GM18520 (cell line): ENCODE data around the gene CD59.
A peak's percentile ranks its signal among the peaks of the same experiment; 100 is the strongest.
"Not testable (repeated sequence)": the region's sequence is repeated elsewhere in the genome, so short reads cannot be mapped to it uniquely, and the experiment has no call there.

ENCODE experiments used
- ATAC-seq: cut with Tn5 transposase; IDR thresholded peaks from one replicate; pipeline ENCODE4 v1.9.1; 2021; ENCODE audit not compliant: unreplicated experiment

CD59 gene

DNA sequence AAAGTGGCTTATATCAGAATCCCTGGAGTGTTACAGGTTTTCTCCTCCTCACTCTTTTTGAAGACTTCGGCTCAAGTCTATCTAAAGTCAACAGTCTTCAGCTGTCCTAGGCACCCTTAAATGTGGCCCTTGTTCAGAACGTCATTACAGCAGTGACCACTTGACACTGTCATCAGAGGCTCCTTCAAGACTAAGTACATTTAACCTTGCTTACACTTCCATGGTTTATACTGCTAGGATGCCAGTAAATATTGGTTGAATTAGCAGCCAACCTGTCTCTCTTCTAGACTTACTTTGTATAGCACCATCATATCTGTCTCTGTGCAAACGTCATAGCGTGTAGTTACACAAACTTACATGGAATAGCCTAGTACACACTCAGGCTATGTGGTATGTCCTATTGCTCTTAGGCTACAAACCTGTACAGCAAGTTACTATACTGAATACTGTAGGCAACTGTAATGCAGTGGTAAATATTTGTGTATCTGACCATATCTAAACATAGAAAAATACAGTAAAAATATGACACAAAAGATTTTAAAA, 22.3 kb downstream of the CD59 start:
- ATAC-seq = no peak

DNA sequence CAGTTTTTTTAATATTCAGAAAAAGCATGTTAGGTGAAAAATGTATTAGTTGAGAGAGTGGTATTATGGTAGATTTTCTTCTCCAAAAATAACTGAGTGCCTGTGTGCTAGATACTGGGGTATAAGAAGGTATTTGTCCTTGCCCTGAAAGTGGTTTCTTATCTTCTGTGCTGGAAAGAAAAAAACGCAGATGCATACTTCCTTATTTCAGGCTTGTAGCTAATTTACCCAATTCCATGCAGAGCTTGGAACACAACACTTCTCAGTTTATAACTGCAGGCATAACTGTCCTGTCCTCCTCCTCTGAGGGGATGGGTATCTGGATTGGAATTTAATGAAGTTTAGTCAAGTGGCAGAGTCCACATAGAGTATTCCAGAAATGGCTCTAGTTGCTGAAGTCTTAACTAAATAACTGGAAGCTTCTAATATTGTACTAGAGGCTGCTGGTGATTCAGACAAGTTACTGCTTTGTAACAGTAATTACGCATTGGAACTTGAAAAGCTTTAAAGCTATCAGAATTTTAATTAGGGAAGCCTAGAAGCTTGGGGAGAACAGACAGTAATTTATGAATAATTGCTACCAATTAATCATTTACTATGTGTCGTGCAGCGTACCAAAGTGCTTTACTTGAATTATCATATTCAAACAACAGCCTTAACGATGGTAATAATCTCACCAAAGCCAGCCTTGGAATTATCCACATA, 22.9 kb downstream of the CD59 start:
- ATAC-seq = no peak

DNA sequence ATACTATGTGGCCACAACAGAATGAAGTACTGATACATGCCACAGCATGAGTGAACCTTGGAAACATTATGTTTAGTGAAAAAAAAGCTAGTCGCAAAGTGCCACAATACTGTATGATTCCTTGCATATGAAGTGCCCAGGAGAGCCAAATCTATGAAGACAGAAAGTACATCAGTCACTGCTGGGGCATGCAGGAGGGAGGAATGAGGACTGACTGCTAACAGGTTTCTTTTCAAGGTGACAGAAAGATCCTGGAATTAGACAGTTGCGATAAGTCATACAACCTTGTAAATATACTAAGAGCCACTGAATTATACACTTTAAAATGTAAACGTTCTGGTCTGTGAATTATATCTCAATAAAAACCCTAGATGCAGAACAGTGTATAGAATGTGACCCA, 23.8 kb downstream of the CD59 start:
- ATAC-seq = no peak

DNA sequence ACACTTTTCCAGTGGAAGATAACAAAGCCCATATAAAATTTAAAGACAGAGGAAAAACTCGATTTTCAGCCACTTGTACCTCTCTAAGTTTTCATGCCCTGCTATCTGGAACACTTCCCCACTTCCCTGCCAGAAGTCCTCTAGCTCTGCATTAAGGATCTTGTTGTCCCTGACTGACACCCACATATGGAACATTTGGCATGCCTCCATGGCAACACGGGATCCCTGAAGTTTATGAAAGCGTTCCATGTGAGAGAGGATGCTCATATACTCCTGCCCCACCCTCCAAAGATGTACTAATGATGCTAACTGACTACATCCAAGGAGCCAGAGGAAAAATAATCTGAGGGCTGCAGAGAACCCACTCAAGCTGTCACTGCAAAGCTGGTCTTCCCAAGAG, 26.8 kb downstream of the CD59 start:
- no peak for ATAC-seq

DNA sequence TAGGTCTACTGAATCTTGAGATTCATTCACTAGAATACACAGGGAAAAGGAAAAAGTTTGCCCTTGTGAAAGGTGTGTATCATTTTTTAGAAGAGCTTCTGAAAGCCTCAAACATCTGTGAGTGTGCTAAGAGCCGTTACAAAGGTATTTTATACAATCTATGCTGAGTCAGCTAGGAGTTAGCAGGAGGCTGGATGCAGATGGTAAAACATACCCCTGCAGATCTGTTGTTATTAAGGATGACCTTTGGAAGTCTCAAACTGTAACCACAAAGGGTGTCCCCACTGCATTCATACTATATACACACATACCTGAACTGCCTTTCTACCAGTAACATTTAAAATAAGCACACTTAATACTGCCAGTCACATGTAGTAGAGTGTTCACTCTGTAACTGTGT, 27.2 kb downstream of the CD59 start:
- ATAC-seq = no peak

DNA sequence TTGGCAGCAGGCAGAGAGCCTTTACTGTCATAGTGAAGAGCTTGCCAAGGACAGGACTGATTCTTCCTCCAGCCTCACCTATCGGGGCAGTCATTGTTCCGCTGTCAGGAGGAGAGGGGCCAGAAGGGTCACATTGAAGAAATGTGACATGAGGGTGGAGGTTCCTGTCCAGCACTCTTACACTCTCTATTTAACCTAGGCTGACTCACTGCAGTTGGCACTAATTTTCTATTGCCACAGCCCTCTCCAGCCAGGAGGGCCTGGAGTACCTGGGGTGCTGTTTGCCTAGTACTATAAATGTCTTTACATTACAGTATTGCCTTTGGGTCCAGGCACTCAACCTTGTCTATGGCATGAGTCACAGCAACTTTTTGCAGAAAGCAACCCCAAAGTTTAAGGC, 28.4 kb downstream of the CD59 start:
- ATAC-seq = not testable (repeated sequence)

DNA sequence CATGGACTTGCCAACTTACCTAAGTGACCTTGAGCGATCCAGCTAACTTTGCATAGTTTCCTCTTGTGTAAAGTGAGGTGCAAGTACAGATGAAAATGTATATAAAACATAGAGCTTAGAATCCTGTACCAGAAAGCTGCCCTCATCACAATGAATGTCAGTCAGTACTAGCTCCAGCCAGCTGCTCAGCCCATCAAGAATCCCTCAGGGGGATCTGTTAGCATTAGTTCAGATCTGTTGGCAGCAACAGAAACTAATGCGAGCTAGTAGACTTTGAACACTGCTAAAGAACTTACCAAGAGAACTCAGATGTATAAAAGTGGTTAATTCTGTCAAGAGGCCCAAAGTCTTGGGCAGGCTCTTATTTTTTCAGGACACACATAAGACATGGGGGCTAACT, 29.3 kb downstream of the CD59 start:
- ATAC-seq = no peak

DNA sequence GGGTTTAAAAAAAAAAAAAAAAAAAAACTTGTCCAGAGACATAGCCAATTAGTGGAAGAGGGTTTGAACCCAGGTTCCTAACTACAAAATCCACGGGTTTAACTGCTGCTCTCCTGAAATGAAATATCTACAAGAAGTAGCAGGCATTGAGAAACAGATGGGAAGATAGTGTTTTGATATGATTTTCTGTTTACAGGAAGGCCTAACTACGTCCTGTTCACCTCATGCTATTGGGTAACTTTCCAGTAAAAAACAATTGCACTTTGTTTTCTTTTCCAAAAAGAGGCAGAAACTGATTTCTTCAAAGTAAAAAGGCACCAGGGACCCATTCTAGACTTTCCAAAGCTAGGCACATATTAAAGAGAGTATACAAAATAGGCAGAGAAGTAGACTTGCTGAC, 29.7 kb downstream of the CD59 start:
- no peak for ATAC-seq

DNA sequence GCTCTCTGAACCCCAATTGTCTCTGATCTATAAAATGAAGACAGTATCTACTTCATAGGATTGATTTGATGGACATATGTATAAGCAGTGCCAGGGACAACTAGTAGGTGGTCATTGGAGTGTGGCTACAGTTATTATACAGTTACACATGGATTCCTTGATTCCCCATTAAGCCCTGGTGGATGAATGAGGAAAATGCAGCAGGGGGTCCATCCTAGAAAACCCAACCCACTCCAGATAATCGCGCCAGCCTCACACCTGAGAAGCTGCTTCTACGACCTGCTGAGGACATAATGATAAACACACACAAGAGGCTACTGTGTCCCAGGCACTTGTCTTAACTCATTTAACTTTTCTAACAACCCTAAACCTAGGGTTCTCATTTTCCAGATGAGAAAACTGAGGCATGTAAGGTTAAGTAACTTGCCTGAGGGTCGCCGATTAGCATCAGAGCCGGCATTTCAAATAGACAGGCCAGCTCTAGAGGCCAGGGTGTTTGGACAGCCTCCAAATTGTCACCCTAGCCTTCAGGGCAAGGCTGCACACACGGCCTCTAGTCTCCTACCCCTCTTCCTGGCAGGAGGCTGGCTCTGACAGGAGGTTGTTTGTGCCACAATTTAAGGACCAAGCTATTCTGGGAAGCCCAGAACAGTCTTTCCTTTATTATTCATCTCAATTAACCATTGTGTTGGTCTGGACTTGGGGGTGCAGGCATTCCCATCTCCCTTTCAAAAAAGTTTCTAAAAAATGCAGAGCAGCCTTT, 31.8 kb downstream of the CD59 start:
- no peak for ATAC-seq

DNA sequence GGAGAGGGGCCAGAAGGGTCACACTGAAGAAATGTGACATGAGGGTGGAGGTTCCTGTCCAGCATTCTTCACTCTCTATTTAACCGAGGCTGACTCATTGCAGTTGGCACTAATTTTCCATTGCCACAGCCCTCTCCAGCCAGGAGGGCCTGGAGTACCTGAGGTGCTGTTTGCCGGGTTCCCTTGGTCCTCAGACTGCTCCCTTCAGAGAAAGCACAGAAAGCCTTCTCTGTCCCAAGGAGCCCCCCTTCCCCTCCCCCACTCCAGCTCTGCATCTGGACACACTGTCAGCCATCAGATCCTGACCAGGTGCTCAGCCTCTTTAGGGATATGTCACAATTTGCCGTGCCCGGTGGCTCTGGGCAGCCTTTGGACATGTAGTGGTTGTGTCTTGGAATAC, 32.4 kb downstream of the CD59 start:
- no peak for ATAC-seq

DNA sequence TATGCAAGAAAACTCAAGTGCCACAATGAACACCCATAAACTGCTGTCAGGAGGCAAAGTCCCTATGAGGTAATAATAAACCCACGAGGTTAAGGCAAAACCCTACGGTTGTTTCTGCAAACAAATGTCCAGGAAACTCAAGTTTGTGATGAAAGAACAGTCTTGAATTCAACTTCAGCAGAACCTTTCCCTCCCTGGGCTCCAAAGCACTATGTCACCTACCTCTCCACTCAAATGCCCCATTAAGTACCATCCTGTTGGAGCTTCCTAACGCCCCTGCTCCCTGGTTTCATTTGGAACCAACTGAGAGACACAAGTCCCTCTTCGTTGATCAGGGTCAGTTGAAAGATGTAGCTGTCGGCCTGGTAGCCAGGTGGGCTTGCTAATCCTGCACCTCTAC, 33.0 kb downstream of the CD59 start:
- no peak for ATAC-seq

DNA sequence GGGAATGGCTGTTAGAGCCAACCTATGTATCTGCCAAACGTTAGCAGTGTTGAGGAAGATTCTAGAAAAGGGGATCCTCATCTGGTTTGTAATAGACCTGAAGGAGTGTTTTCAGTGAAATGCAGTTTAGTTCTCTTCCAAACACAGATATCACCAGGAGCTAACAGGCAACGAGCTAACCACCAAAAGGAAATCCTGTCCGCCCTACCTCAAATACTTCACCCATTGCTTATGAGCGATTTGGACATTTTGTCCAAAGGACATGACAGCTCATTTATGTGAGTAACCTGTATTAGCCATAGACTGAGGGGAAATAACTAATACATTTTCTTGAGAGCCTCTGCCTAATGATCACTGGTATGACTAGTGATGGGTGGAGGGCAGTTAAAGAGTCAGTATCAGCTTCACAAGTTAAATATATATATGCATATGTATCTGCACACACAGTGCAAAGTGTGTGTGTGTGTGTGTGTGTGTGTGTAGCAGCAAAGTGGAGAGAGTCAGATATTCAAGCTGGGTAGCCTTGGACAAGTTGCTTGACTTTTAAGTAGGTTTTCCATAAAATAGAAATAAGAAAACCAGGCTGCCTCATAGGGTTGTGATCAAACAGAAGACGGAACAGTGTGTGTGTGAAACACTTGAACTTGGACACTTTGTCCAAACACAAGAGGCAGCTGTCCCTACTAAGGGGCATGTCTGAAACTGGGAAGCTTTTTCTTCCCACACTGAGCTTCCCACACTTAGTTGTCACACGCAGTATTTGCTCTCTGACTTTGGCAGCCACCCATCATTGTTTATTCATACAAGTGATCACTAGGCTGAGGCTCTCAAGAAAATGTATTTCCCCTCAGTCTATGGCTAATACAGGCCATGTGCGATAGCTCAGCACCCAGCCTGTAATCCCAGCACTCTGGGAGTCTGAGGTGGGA, 34.7 kb downstream of the CD59 start:
- no peak for ATAC-seq

DNA sequence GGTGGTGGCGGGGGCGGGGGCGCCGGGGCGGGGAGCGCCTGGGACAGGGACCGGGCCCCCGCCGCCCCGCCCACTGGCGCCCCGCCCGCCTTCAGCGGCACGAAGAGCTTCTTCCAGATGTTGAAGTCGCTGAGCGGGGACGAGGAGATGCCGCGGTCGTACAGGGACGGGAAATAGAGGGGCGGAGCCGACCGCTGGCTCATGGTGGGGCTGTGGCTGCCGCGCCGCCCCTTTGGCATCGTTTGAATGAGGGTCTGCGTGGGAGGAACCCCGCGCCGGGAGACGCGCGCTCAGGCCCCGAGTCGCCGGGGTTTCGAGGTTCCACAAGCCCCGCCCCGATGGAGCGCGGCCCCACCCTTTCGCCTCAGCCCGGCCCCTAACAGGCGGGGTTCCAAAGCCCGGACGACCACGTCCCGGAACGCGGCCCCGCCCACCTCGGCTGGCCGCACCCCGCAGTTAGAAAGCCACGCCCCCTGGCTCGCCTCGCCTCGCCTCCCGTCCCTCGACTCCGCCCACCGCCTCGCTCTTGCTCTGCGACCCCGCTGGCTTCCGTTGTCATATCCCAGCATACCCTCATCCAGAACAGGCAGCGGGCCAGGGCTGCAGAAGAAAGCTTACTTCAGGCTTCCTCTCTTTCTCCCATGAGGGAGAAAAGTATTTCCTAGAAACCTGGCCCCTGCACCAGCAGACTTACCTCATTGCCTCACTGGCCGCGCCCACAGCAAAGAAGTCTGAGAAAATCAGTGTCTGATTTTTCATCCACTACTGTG, 35.5 kb downstream of the CD59 start, which contains the start of gene C11orf91:
C11orf91 (minus strand) TSS at position 325 of the 770 bp plus-strand sequence; CDS start at position 239, 86 bp downstream.
- peak; percentile 77 for ATAC-seq

DNA sequence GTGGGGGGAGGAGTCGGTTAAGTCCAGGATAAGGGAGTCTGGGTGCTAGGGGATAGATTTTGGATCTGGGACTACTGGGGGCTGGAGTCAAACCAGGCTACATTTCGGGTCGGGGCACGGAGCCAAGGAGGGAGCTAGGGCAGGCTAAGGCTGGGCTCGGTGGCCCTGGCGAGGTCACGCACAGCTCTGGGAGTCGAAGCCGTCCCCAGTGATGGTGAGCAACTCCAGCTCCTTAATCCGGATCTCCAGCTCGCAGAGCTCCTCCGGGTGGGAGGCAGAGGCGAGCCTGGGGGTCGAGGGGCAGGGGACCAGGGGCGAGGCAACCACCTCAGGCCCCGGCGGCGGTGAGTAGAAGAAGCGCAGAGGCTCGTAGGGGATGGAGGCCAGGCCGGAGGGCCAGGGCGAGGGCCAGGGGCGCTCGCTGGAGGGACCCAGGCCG, 36.1 kb downstream of the CD59 start:
- ATAC-seq = no peak

DNA sequence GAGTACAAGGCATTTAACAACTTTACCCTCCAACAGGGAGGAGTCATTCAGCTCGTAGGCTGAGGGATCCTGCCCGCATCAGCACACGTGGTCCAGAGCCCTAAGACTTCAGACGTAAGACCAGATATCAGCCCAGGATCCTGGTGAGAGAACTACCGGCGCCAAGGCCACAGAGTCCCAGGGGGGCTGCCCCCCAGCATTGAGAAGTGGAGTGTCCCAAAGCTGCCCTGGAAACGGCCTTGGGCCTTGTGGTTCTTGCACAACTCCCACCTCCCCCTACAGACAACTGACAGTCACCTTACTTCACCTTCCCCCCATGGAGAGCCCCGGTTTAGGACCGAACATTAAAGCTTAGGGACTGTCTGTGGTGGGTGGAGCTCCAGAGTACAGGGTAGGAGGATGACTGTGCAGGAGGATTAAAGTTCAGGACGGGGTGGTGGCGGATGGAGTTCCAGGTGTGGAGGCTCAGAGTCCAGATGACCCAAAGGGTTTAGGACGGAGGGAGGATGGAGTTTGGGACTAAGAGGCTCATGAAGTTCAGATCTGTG, 36.6 kb downstream of the CD59 start:
- no peak for ATAC-seq

DNA sequence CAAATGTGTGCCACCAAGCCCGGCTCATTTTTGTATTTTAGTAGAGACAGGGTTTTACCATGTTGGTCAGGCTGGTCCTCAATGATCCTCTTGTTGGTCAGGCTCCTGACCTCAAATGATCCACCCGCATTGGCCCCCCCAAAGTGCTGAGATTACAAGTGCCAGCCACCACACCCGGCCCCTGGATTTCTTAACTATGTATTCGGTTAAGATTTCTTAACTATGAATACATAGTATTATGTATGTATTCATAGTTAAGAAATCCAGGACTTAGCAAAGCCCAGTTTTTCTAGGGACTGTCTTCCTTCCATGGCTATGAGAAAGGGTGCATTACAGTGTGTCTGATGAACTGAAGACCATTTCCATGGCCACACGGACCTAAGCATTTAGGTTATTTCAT, 37.3 kb downstream of the CD59 start:
- no peak for ATAC-seq

DNA sequence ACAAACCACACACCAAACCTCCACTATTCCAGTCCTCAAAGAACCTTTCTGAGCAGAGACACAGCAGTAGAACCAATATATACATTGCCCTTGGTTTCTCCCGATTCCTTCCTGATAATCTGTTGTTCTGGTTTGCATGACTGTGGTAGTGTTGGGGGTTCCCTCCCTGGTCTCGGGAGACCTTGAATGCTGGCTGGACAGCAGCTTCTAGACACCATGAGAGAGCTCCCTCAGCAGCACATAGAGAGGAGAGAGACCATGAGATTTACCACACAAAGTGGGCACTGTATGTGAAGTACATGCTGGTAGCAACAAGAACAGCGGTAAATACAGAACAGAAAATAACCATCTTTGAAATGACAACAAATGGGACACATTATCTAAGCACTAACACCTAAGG, 38.2 kb downstream of the CD59 start:
- no peak for ATAC-seq

DNA sequence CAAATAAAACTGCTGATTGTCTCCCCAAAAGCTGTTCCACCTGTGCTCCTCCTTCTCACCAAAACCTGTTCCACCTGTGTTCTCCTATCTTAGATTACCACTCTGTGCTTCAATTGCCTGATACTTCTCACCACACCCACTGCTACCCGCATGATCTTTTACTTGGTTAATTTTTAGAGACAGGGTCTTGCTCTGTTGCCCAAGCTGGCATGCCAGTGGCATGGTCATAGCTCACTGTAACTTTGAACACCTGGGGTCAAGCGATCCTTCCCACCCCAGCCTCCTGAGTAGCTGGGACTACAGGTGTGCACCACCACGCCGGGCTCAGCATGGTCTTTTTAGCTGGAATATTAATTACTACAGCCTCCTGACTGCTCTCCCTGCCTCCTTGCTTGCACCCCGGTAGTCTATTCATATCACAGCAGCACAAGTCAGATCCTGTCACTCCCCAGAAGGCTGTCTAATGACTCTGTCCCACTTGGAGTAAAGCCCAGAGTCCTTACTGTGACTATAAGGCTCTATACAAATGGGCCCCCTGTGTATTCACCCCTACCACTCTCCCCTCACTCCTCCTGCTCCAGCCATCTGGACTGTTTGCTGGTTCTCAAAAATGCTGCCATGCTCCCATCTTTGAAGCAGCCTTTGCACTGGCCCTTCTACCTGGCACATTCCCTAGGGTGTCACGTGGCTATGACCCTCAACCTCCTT, 39.1 kb downstream of the CD59 start:
- ATAC-seq = no peak

DNA sequence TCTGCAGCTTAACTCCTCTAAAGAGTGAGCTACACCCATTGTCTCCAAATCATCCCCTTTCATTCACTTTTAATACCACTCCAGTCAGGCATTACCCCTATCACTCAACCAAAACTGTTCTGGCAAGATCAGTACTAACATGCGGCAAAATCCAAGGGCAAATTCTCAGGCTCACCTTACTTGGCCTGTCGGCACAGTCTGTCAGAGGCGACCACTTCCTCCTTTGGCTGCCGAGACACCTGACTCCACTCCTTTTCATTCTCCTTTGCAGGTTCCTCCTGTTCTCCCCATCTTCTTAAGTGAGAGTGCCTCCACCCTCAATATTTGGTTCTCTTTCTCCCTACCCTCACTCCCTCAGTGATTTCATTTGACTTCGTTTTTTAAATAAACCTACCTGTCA, 39.8 kb downstream of the CD59 start:
- ATAC-seq = no peak
